ENCODE results near the gene CRYBB2.

The CRYBB2 gene

GRCh38 chr22:25183949-25184619 lies 35.4 kb upstream of the CRYBB2 start:
- CTCF ChIA-PET: interaction anchor here (0.8 kb wide), 1 partner anchor 18 kb away, joined by 4 read pairs; no protein-coding TSS in a partner anchor
- TF ChIP-seq TARDBP (IDR thresholded peaks at IDR 0.05) (no peak), SP1 (IDR thresholded peaks at IDR 0.05) (no peak), BHLHE40 (IDR thresholded peaks at IDR 0.05; ENCODE audit: borderline replicate concordance) (no peak), LEF1 (IDR thresholded peaks at IDR 0.05; ENCODE audit: borderline replicate concordance) (no peak), FOXK2 (IDR thresholded peaks at IDR 0.05) (no peak), FOXA1 (IDR thresholded peaks at IDR 0.05) (no peak), ARNT (IDR thresholded peaks at IDR 0.05) (no peak)
- no peak for DNase-seq (ENCODE audit: extremely low spot score)
- POLR2A ChIA-PET: no interaction called here

DNA sequence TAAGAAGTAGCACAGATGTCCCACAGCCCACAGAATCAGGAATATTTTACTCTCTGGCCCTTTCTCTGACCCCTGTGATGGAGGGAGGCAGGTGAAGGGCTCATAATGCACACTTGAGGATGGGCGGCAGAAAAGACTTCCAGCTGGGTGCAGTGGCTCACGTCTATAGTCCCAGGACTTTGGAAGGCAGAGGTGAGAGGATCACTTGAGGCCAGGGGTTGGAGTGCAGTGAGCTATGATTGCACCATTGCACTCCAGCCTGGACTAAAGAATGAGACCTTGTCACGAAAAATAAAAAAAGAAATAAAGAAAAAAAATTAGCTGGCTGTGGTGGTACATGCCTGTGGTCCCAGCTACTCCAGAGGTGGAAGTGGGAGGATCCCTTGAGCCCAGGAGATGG lies 33.3 kb upstream of the CRYBB2 start:
- CTCF ChIA-PET: no interaction called here
- TF ChIP-seq TARDBP (IDR thresholded peaks at IDR 0.05) (no peak), BHLHE40 (IDR thresholded peaks at IDR 0.05; ENCODE audit: borderline replicate concordance) (no peak), NFRKB (IDR thresholded peaks at IDR 0.05) (no peak), L3MBTL2 (conservative IDR thresholded peaks at IDR 0.05) (no peak), ZNF384 (IDR thresholded peaks at IDR 0.05) (no peak), ARNT (IDR thresholded peaks at IDR 0.05) (no peak), SP1 (IDR thresholded peaks at IDR 0.05) (no peak), FOXA1 (IDR thresholded peaks at IDR 0.05) (no peak), CTBP1 (IDR thresholded peaks at IDR 0.05; ENCODE audit: borderline replicate concordance) (no peak), PKNOX1 (IDR thresholded peaks at IDR 0.05) (no peak), HDGF (IDR thresholded peaks at IDR 0.05; ENCODE audit: borderline replicate concordance) (no peak), ELF4 (IDR thresholded peaks at IDR 0.05) (no peak), FOXK2 (IDR thresholded peaks at IDR 0.05) (no peak)

DNA sequence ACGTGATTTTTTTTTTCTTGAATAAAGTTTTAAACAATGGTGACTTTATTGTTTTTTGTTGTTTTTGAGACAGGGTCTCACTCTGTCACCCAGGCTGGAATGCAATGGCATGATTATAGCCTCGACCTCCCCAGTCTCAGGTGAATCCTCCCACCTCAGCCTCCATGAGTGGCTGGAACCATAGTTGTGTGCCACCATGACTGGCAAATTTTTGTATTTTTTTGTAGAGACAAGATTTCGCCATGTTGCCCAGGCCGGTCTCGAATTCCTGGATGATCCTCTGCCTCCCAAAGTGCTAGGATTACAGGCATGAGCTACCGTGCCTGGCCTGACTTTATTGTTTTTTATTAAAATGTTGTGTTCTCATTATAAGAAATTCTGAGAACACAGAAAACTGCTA lies 32.0 kb upstream of the CRYBB2 start:
- no peak for TF ChIP-seq FOXK2 (IDR thresholded peaks at IDR 0.05)
- no peak for TF ChIP-seq TARDBP (IDR thresholded peaks at IDR 0.05)
- no peak for TF ChIP-seq SP1 (IDR thresholded peaks at IDR 0.05)
- TF ChIP-seq HDGF (IDR thresholded peaks at IDR 0.05; ENCODE audit: borderline replicate concordance): no peak
- no peak for TF ChIP-seq ARNT (IDR thresholded peaks at IDR 0.05)
- TF ChIP-seq NFRKB (IDR thresholded peaks at IDR 0.05): no peak
- TF ChIP-seq LEF1 (IDR thresholded peaks at IDR 0.05; ENCODE audit: borderline replicate concordance): no peak
- no peak for TF ChIP-seq ZNF384 (IDR thresholded peaks at IDR 0.05)
- TF ChIP-seq FOXM1 (IDR thresholded peaks at IDR 0.05; ENCODE audit: borderline replicate concordance): no peak
- TF ChIP-seq FOXA1 (IDR thresholded peaks at IDR 0.05): no peak
- TF ChIP-seq ELF4 (IDR thresholded peaks at IDR 0.05): no peak
- no peak for TF ChIP-seq BHLHE40 (IDR thresholded peaks at IDR 0.05; ENCODE audit: borderline replicate concordance)
- no peak for TF ChIP-seq PKNOX1 (IDR thresholded peaks at IDR 0.05)
- TF ChIP-seq L3MBTL2 (conservative IDR thresholded peaks at IDR 0.05): no peak
- no peak for TF ChIP-seq SUZ12 (IDR thresholded peaks at IDR 0.05)
- TF ChIP-seq CTBP1 (IDR thresholded peaks at IDR 0.05; ENCODE audit: borderline replicate concordance): no peak
- DNase-seq (ENCODE audit: extremely low spot score): no peak
- ChIA-PET CTCF (interaction anchor here (0.7 to 1.6 kb wide), 2 partner anchors 14 to 542 kb away, joined by 6 read pairs; no protein-coding TSS in a partner anchor), POLR2A (no interaction called here)

More for the DNA sequence above, 33.3 kb upstream of the CRYBB2 start:
- DNase-seq (ENCODE audit: extremely low spot score): no peak
- POLR2A ChIA-PET: no interaction called here

DNA sequence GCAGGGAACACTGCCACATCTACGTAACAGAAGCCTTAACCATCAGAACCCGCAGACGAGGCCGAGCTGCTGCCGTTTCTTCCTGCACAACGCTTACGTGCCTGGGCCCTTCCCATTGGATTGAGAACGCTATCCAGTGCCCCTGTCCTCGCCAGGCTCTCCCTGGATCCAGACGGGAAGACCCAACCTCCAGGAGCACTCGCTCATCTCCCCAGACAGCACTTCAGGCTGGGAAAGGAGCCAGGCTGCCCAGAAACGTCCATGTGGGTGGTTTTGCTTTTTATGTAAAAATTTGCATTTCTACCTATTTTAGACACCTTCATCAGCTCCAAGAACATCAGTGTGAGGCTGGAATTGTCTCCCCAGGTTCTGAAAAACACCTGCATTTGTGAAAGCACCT lies 27.0 kb upstream of the CRYBB2 start:
- POLR2A ChIA-PET: no interaction called here
- CTCF ChIA-PET: no interaction called here

GRCh38 chr22:25193130-25193529 lies 26.3 kb upstream of the CRYBB2 start:
- TF ChIP-seq LEF1 (IDR thresholded peaks at IDR 0.05; ENCODE audit: borderline replicate concordance): no peak
- TF ChIP-seq ZNF384 (IDR thresholded peaks at IDR 0.05): no peak
- no peak for TF ChIP-seq NFRKB (IDR thresholded peaks at IDR 0.05)
- no peak for TF ChIP-seq ARNT (IDR thresholded peaks at IDR 0.05)
- no peak for TF ChIP-seq TARDBP (IDR thresholded peaks at IDR 0.05)
- no peak for TF ChIP-seq SUZ12 (IDR thresholded peaks at IDR 0.05)
- no peak for TF ChIP-seq BHLHE40 (IDR thresholded peaks at IDR 0.05; ENCODE audit: borderline replicate concordance)
- no peak for TF ChIP-seq HDGF (IDR thresholded peaks at IDR 0.05; ENCODE audit: borderline replicate concordance)
- TF ChIP-seq L3MBTL2 (conservative IDR thresholded peaks at IDR 0.05): no peak
- TF ChIP-seq FOXA1 (IDR thresholded peaks at IDR 0.05): no peak
- TF ChIP-seq SP1 (IDR thresholded peaks at IDR 0.05): no peak
- TF ChIP-seq FOXM1 (IDR thresholded peaks at IDR 0.05; ENCODE audit: borderline replicate concordance): no peak
- no peak for TF ChIP-seq ELF4 (IDR thresholded peaks at IDR 0.05)
- CTCF ChIA-PET: no interaction called here
- no peak for DNase-seq (ENCODE audit: extremely low spot score)
- POLR2A ChIA-PET: no interaction called here

More for the DNA sequence above, 27.0 kb upstream of the CRYBB2 start:
- TF ChIP-seq ZNF384 (IDR thresholded peaks at IDR 0.05) (no peak), PKNOX1 (IDR thresholded peaks at IDR 0.05) (no peak), LEF1 (IDR thresholded peaks at IDR 0.05; ENCODE audit: borderline replicate concordance) (no peak), BHLHE40 (IDR thresholded peaks at IDR 0.05; ENCODE audit: borderline replicate concordance) (no peak), ELF4 (IDR thresholded peaks at IDR 0.05) (no peak), NFRKB (IDR thresholded peaks at IDR 0.05) (no peak), TARDBP (IDR thresholded peaks at IDR 0.05) (no peak), FOXK2 (IDR thresholded peaks at IDR 0.05) (no peak), SUZ12 (IDR thresholded peaks at IDR 0.05) (no peak), L3MBTL2 (conservative IDR thresholded peaks at IDR 0.05) (no peak), FOXM1 (IDR thresholded peaks at IDR 0.05; ENCODE audit: borderline replicate concordance) (no peak), HDGF (IDR thresholded peaks at IDR 0.05; ENCODE audit: borderline replicate concordance) (no peak)
- no peak for DNase-seq (ENCODE audit: extremely low spot score)

DNA sequence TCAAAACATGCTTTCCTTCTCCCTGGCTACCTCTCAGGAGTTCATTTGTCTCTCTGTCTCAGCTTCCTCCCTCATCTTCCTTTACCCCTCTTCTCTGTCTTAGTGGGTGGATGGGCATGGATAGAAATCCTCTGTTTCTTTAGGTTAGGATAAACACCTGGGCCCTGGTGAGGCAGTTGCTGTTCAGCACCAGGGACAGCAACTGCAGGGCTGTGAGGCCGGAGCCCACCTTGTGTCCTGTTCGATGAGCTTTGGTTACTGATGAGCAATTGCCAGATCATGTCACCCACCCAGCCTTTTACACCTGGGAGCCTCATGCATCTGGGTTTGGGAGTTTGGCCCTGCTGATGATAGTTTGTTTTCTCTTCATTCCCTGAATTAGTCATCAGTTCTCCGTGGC lies 25.9 kb upstream of the CRYBB2 start:
- TF ChIP-seq SUZ12 (IDR thresholded peaks at IDR 0.05): no peak
- no peak for DNase-seq (ENCODE audit: extremely low spot score)
- CTCF ChIA-PET: no interaction called here
- POLR2A ChIA-PET: no interaction called here

All from HEK293T (cell line).